ENCODE data around the gene CNNM4.

- TF ChIP-seq, protein P1, sequence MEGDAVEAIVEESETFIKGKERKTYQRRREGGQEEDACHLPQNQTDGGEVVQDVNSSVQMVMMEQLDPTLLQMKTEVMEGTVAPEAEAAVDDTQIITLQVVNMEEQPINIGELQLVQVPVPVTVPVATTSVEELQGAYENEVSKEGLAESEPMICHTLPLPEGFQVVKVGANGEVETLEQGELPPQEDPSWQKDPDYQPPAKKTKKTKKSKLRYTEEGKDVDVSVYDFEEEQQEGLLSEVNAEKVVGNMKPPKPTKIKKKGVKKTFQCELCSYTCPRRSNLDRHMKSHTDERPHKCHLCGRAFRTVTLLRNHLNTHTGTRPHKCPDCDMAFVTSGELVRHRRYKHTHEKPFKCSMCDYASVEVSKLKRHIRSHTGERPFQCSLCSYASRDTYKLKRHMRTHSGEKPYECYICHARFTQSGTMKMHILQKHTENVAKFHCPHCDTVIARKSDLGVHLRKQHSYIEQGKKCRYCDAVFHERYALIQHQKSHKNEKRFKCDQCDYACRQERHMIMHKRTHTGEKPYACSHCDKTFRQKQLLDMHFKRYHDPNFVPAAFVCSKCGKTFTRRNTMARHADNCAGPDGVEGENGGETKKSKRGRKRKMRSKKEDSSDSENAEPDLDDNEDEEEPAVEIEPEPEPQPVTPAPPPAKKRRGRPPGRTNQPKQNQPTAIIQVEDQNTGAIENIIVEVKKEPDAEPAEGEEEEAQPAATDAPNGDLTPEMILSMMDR (conservative IDR thresholded peaks at IDR 0.05 in 1 of 2, IDR thresholded peaks at IDR 0.05 in 1 of 2; ENCODE audit: extremely low read depth in 1 of 2, insufficient read depth in 1 of 2, low read depth in 1 of 2, low read length in 2 of 2): peak; percentile 58 to 71
- TF ChIP-seq EZH2 (IDR thresholded peaks at IDR 0.05; ENCODE audit: borderline replicate concordance, low read length): no peak
These were observed 97.1 kb downstream of the CNNM4 start, which contains the start of gene ANKRD39 for GRCh38 chr2:96857667-96858372.

Measured in mammary epithelial cell (primary cell).